ENCODE measurements around the gene HJURP. TPM values are rescaled to one million over a fixed set of nuclear protein-coding genes. Genes with fewer than 3 reads are reported as not detected.

Gene HJURP
- polyA plus RNA-seq, 2 of the 4 experiments (the other 2 are of a cell fraction): 103 to 111 TPM

GRCh38 chr2:233844836-233845235 lies 9.5 kb downstream of the HJURP start:
- ChIA-PET POLR2A (no interaction called here), CTCF (interaction anchor here (1.1 to 6.4 kb wide), 2 partner anchors 8 to 12 kb away, joined by 3 to 28 read pairs; no protein-coding TSS in a partner anchor)
- peak overlapping the region in 1 of 2 experiments; percentile 83; a peak in 2 of 6 replicates for H3K27ac ChIP-seq
- H3K4me2 ChIP-seq: no peak overlapping the region
- FAIRE-seq (no peak), DNase-seq (ENCODE audit: low read depth in 1 of 2, low spot score in 1 of 2) (no peak), ATAC-seq (no peak)
- 72% methylated on average over 3 of the region's 3 CpGs for WGBS (ENCODE audit: missing lambda C conversion rate)
- no peaks in the 10 kb centered on the region for H3K9me3 ChIP-seq
- no peak for TF ChIP-seq TP53 (CRISPR knock-in tag; IDR thresholded peaks at IDR 0.05)
- H3K4me3 ChIP-seq: no peak overlapping the region
- peaks cover 75% of the 10 kb centered on the region for H3K4me1 ChIP-seq

- H3K4me2 ChIP-seq: no peak overlapping the region
- peak overlapping the region in 1 of 2 experiments; percentile 83; a peak in 2 of 6 replicates for H3K27ac ChIP-seq
- DNase-seq (ENCODE audit: low read depth in 1 of 2, low spot score in 1 of 2) (no peak), FAIRE-seq (no peak), ATAC-seq (no peak)
- WGBS (ENCODE audit: missing lambda C conversion rate): 86% methylated on average over 19 of the region's 19 CpGs
- ChIA-PET CTCF (interaction anchor here (1.1 to 6.4 kb wide), 2 partner anchors 9 to 11 kb away, joined by 3 to 28 read pairs; no protein-coding TSS in a partner anchor), POLR2A (no interaction called here)
- H3K4me3 ChIP-seq: no peak overlapping the region
- no peak for TF ChIP-seq MYC (IDR thresholded peaks at IDR 0.05; ENCODE audit: borderline replicate concordance, low read length)
- H3K4me1 ChIP-seq: peaks cover 75% of the 10 kb centered on the region
- no peaks in the 10 kb centered on the region for H3K9me3 ChIP-seq
Measured at GRCh38 chr2:233844064-233844807, 10.1 kb downstream of the HJURP start.

GRCh38 chr2:233841183-233841582 lies 13.2 kb downstream of the HJURP start:
- no peak overlapping the region for H3K4me3 ChIP-seq
- TF ChIP-seq NR3C1 (IDR thresholded peaks at IDR 0.05) (no peak), CTCF (IDR thresholded peaks at IDR 0.05) (no peak), ESRRA (IDR thresholded peaks at IDR 0.05; ENCODE audit: borderline replicate concordance, low read length) (no peak), BHLHE40 (IDR thresholded peaks at IDR 0.05; ENCODE audit: low read depth, low read length) (no peak), HES2 (IDR thresholded peaks at IDR 0.05) (no peak), CBX8 (IDR thresholded peaks at IDR 0.05) (no peak), ZSCAN20 (CRISPR knock-in tag; IDR thresholded peaks at IDR 0.05) (no peak), HOXB13 (CRISPR knock-in tag; IDR thresholded peaks at IDR 0.05; ENCODE audit: low read depth) (no peak), GATA3 (IDR thresholded peaks at IDR 0.05; ENCODE audit: borderline replicate concordance) (no peak)
- FAIRE-seq (no peak), DNase-seq (ENCODE audit: low read depth in 1 of 2, low spot score in 1 of 2) (no peak), ATAC-seq (no peak)
- ChIA-PET CTCF (interaction anchor here (1.1 to 6.4 kb wide), 4 partner anchors 8 to 398 kb away, joined by 3 to 28 read pairs (median 6); no protein-coding TSS in a partner anchor), POLR2A (no interaction called here)
- peaks cover 71% of the 10 kb centered on the region for H3K4me1 ChIP-seq
- H3K4me2 ChIP-seq: peak overlapping the region; percentile 22; the same call in 2 of the 3 replicates
- H3K27ac ChIP-seq: peak overlapping the region in 1 of 2 experiments; percentile 91; a peak in 3 of 6 replicates
- no peaks in the 10 kb centered on the region for H3K9me3 ChIP-seq
- WGBS (ENCODE audit: missing lambda C conversion rate): 94% methylated on average over 11 of the region's 11 CpGs

GRCh38 chr2:233840520-233840919 lies 13.8 kb downstream of the HJURP start:
- POLR2A ChIA-PET: no interaction called here
- no peak for FAIRE-seq
- TF ChIP-seq EP300 (IDR thresholded peaks at IDR 0.05): no peak
- no peak for TF ChIP-seq KDM5A (IDR thresholded peaks at IDR 0.05)
- no peak for TF ChIP-seq CBX2 (IDR thresholded peaks at IDR 0.05; ENCODE audit: borderline replicate concordance, low read depth)
- no peak for TF ChIP-seq BCL3 (IDR thresholded peaks at IDR 0.05)
- TF ChIP-seq USF2 (IDR thresholded peaks at IDR 0.05): no peak
- no peak for TF ChIP-seq NPAS2 (CRISPR knock-in tag; IDR thresholded peaks at IDR 0.05; ENCODE audit: borderline replicate concordance)
- DNase-seq (ENCODE audit: low read depth in 1 of 2, low spot score in 1 of 2): no peak
- Histone ChIP-seq H3K27ac (peak overlapping the region in 1 of 2 experiments; percentile 91; a peak in 3 of 6 replicates), H3K4me1 (peaks cover 74% of the 10 kb centered on the region), H3K9me3 (no peaks in the 10 kb centered on the region), H3K4me2 (peak overlapping the region; percentile 34; the same call in 2 of the 3 replicates), H3K4me3 (no peak overlapping the region)
- no peak for ATAC-seq
- WGBS (ENCODE audit: missing lambda C conversion rate): 89% methylated on average over 9 of the region's 9 CpGs
- CTCF ChIA-PET: interaction anchor here (1.1 to 6.4 kb wide), 4 partner anchors 8 to 397 kb away, joined by 3 to 28 read pairs (median 12); no protein-coding TSS in a partner anchor
